ENCODE data around the gene CMTR2. TPM values are rescaled to one million over a fixed set of nuclear protein-coding genes. Genes with fewer than 3 reads are reported as not detected.

Gene CMTR2
- total and polyA plus RNA-seq, 2 of the 4 experiments (the other 2 are of a cell fraction) = 10.6 to 21.9 TPM

GRCh38 chr16:71328151-71328550, 38.9 kb upstream of the CMTR2 start:
- Histone ChIP-seq H2AK5ac (ENCODE audit: low read depth, low read length) (no peak overlapping the region), H3K9me1 (ENCODE audit: insufficient read depth, low read length) (no peaks in the 10 kb centered on the region), H4K8ac (ENCODE audit: low read depth in 2 of 2, low read length in 2 of 2) (no peak overlapping the region), H3K56ac (ENCODE audit: extremely low read depth, insufficient read depth, low read length) (no peak overlapping the region), H4K91ac (ENCODE audit: insufficient read depth, low read depth, low read length) (no peak overlapping the region), H3K23ac (ENCODE audit: low read depth, low read length) (no peak overlapping the region), H3K18ac (ENCODE audit: low read depth, low read length) (no peak overlapping the region), H3K9ac (ENCODE audit: low read depth, low read length) (no peak overlapping the region), H3K27ac (ENCODE audit: insufficient read depth, low read length) (no peak overlapping the region), H2BK15ac (ENCODE audit: low read depth, low read length) (no peak overlapping the region), H2BK20ac (ENCODE audit: low read depth, low read length) (no peak overlapping the region), H2BK120ac (ENCODE audit: low read depth, low read length) (no peak overlapping the region), H3K4me2 (ENCODE audit: low read depth, low read length) (no peak overlapping the region), H3K27me3 (ENCODE audit: control insufficient read depth, insufficient read depth, low read length) (no peaks in the 10 kb centered on the region), H3K14ac (replicated peaks; ENCODE audit: low read depth, low read length) (no peak overlapping the region), H3K36me3 (ENCODE audit: control insufficient read depth, insufficient read depth, low read length) (no peaks in the 10 kb centered on the region), H4K20me1 (ENCODE audit: insufficient read depth, low read length) (no peaks in the 10 kb centered on the region), H3K4me3 (ENCODE audit: insufficient read depth, low read depth, low read length) (no peak overlapping the region), H2AFZ (replicated peaks; ENCODE audit: low read length, poor library complexity) (no peak overlapping the region), H3K9me3 (ENCODE audit: control insufficient read depth, insufficient read depth, low read length) (no peaks in the 10 kb centered on the region), H3K4me1 (ENCODE audit: control insufficient read depth, insufficient read depth, low read length) (no peaks in the 10 kb centered on the region), H3K4ac (ENCODE audit: low read depth, low read length) (no peak overlapping the region), H2AK9ac (replicated peaks; ENCODE audit: low read depth, low read length, poor library complexity) (no peak overlapping the region), H2BK5ac (ENCODE audit: low read depth, low read length, poor library complexity, severe bottlenecking) (no peak overlapping the region), H3K79me1 (ENCODE audit: low read depth in 1 of 2, low read length in 2 of 2) (no peaks in the 10 kb centered on the region), H4K5ac (ENCODE audit: low read depth, low read length) (no peak overlapping the region)
- intact Hi-C loops (cut with micrococcal nuclease) = no loop called here
- WGBS, 2 experiments (ENCODE audit: extremely low coverage in 2 of 2, insufficient read length in 1 of 2) = no CpG with 5 or more reads among the region's 3 CpGs
- TF ChIP-seq RAD21 (IDR thresholded peaks at IDR 0.05; ENCODE audit: low read length) (no peak), CEBPB (IDR thresholded peaks at IDR 0.05; ENCODE audit: low read depth, low read length) (no peak), BHLHE40 (IDR thresholded peaks at IDR 0.05; ENCODE audit: low read depth, low read length) (no peak), RFX5 (IDR thresholded peaks at IDR 0.05; ENCODE audit: low read depth, low read length) (no peak), NFE2L2 (IDR thresholded peaks at IDR 0.05; ENCODE audit: low read depth, low read length) (no peak), FOS (IDR thresholded peaks at IDR 0.05; ENCODE audit: low read depth, low read length) (no peak), ELK1 (IDR thresholded peaks at IDR 0.05; ENCODE audit: borderline replicate concordance, low read depth, low read length) (no peak), POLR2A (IDR thresholded peaks at IDR 0.05; ENCODE audit: low read depth, low read length) (no peak), MXI1 (IDR thresholded peaks at IDR 0.05; ENCODE audit: borderline replicate concordance, low read depth, low read length) (no peak), RCOR1 (IDR thresholded peaks at IDR 0.05; ENCODE audit: insufficient replicate concordance, low read length) (no peak), CTCF (conservative IDR thresholded peaks at IDR 0.05; ENCODE audit: low read depth, low read length) (no peak), MAFK (IDR thresholded peaks at IDR 0.05; ENCODE audit: low read depth, low read length) (no peak), MAZ (IDR thresholded peaks at IDR 0.05; ENCODE audit: borderline replicate concordance, low read depth, low read length) (no peak), SMC3 (IDR thresholded peaks at IDR 0.05; ENCODE audit: low read depth, low read length) (no peak)
- ChIA-PET POLR2A (ENCODE audit: unreplicated experiment) (interaction anchor here (0.5 kb wide), 1 partner anchor 39 kb away, joined by 3 read pairs; the partner anchor contains the start of gene CMTR2), CTCF (interaction anchor here (1.0 kb wide), 1 partner anchor 16 kb away, joined by 3 read pairs; no protein-coding TSS in a partner anchor)
- no peak for ATAC-seq (ENCODE audit: low read depth)
- in situ Hi-C loops (cut with MboI; ENCODE audit: low sequenced_read_pairs) = no loop called here
- dilution Hi-C loops (cut with HindIII; ENCODE audit: low sequenced_read_pairs, unreplicated experiment) = no loop called here
- no TSS peak for BruUV-seq (replicated peaks)
- DNase-seq = no peak
